NCI-H128 (cell line): Measurements from ENCODE around the gene MEA1.

Experiments
- DNase-seq: peaks from one replicate; lab custom pipeline; 2025; ENCODE audit not compliant: unreplicated experiment; lab: John Stamatoyannopoulos, UW

MEA1 gene

GRCh38 chr6:43040542-43041257 is 27.0 kb upstream of the MEA1 start:
- DNase-seq: no peak

- DNase-seq: no peak
These were observed 25.0 kb upstream of the MEA1 start for GRCh38 chr6:43038727-43039126.

GRCh38 chr6:43037706-43038105 is 24.0 kb upstream of the MEA1 start:
- no peak for DNase-seq

- DNase-seq: no peak
These were observed 23.5 kb upstream of the MEA1 start for GRCh38 chr6:43037197-43037596.

GRCh38 chr6:43036712-43037111 is 23.0 kb upstream of the MEA1 start:
- no peak for DNase-seq

- no peak for DNase-seq
These were observed 21.9 kb upstream of the MEA1 start for GRCh38 chr6:43035495-43036194.

- no peak for DNase-seq
These were observed 20.4 kb upstream of the MEA1 start for GRCh38 chr6:43034190-43034525.

GRCh38 chr6:43033496-43034189 is 19.9 kb upstream of the MEA1 start:
- DNase-seq: no peak

GRCh38 chr6:43032326-43032725 is 18.6 kb upstream of the MEA1 start:
- DNase-seq: no peak

GRCh38 chr6:43029120-43029519 is 15.4 kb upstream of the MEA1 start:
- no peak for DNase-seq

GRCh38 chr6:43026365-43026764 is 12.6 kb upstream of the MEA1 start:
- DNase-seq: no peak

- no peak for DNase-seq
These were observed 10.7 kb upstream of the MEA1 start for GRCh38 chr6:43024436-43024835.

GRCh38 chr6:43021270-43022047 is 7.7 kb upstream of the MEA1 start, which contains the start of gene RRP36:
Gene RRP36, plus strand, starts transcription at chr6:43021623. Its CDS starts 32 bp downstream, at chr6:43021655.
- DNase-seq: peak; percentile 43

- DNase-seq: no peak
These were observed 7.1 kb upstream of the MEA1 start for GRCh38 chr6:43020847-43021246.

GRCh38 chr6:43020052-43020705 is 6.4 kb upstream of the MEA1 start:
- no peak for DNase-seq

GRCh38 chr6:43019152-43019551 is 5.4 kb upstream of the MEA1 start:
- DNase-seq: no peak

- no peak for DNase-seq
These were observed 3.2 kb upstream of the MEA1 start for GRCh38 chr6:43016943-43017334.

GRCh38 chr6:43016176-43016942 is 2.6 kb upstream of the MEA1 start:
- no peak for DNase-seq

GRCh38 chr6:43014434-43014909 is 726 bp upstream of the MEA1 start:
- DNase-seq: no peak
